HepG2 (cell line): Measurements from ENCODE around the gene REEP2. TPM values are rescaled to one million over a fixed set of nuclear protein-coding genes. Genes with fewer than 3 reads are reported as not detected.
A peak's percentile ranks its signal among the peaks of the same experiment; 100 is the strongest.

Source experiments
- ATAC-seq: fragments of 200-7000 bp; cut with Tn5 transposase; 3 replicates; pipeline ENCODE4 v1.9.1; 2020; ENCODE audit warnings: mild to moderate bottlenecking, moderate library complexity
- BruUV-seq: library from RNA; stranded (reverse); fragments of 400-500 nt; replicated peaks from 2 replicates; lab custom pipeline; 2021; lab: Mats Ljungman, UMichigan
- CTCF ChIA-PET: fragments of 300-600 bp; formaldehyde crosslinking; extraction: SDS; loops from one replicate; lab custom pipeline; 2021; ENCODE audit warnings: low total read pairs, inconsistent platforms, low intra/inter-chr PET ratio; lab: Yijun Ruan, JAX
- POLR2A ChIA-PET: fragments of 350-600 bp; sonication (Branson Sonifier 250); formaldehyde crosslinking; loops from one replicate; lab custom pipeline; 2020; ENCODE audit warnings: antibody characterized with exemption, inconsistent platforms; lab: Yijun Ruan, JAX
- DNase-seq: peaks from one replicate; pipeline ENCODE4 v3.0.0-alpha.2; 2015; ENCODE audit warnings: low spot score
- FAIRE-seq: peaks from 3 replicates; lab custom pipeline; 2011; peaks lifted over from hg19 to GRCh38; lab: Jason Lieb, UNC
- H2AFZ ChIP-seq: one replicate; pipeline ENCODE4 v1.6.1; 2011; ENCODE audit warnings: low read length, inconsistent platforms
- H3K27ac ChIP-seq: fragments of 300-600 bp; 3 replicates; pipeline ENCODE4 v1.8.0; 2011; ENCODE audit warnings: mixed run types, mild to moderate bottlenecking, mixed read lengths, low read length, inconsistent platforms; ENCODE audit not compliant: insufficient read depth; ENCODE audit errors: extremely low read length
- H3K27me3 ChIP-seq, 2 experiments: fragments of 200-600 bp in 1 of 2; 2 replicates in 1 of 2; 3 replicates in 1 of 2; pipeline versions ENCODE4 v1.6.0 to v1.8.0; 2011; ENCODE audit warnings: low read length in 2 of 2, mild to moderate bottlenecking in 2 of 2, moderate library complexity in 2 of 2, inconsistent platforms in 1 of 2; ENCODE audit not compliant: insufficient read depth in 2 of 2, control insufficient read depth in 1 of 2
- H3K36me3 ChIP-seq, 2 experiments: fragments of 200-600 bp in 1 of 2; replicated peaks in 1 of 2; 2 replicates in 1 of 2; 3 replicates in 1 of 2; pipeline versions ENCODE4 v1.5.1 to v1.8.0; 2011; ENCODE audit warnings: low read length in 2 of 2, inconsistent platforms in 1 of 2; ENCODE audit not compliant: insufficient read depth in 2 of 2, control insufficient read depth in 1 of 2
- H3K4me1 ChIP-seq: 2 replicates; pipeline ENCODE4 v1.5.1; 2012; ENCODE audit warnings: low read length, inconsistent platforms; ENCODE audit not compliant: insufficient read depth
- H3K4me2 ChIP-seq: 2 replicates; pipeline ENCODE4 v1.6.0; 2011; ENCODE audit warnings: low read depth, low read length, inconsistent platforms
- H3K4me3 ChIP-seq, 3 experiments: fragments of 200-600 bp in 1 of 3; sonication (generic), shearing (Covaris generic) in 1 of 3; replicated peaks in 1 of 3; 2 replicates each; pipeline ENCODE4 v1.5.1; 2011 to 2016; ENCODE audit warnings: low read length in 3 of 3, inconsistent platforms in 2 of 3, low read depth in 2 of 3, mild to moderate bottlenecking in 2 of 3, control low read depth in 1 of 3, mixed read lengths in 1 of 3; ENCODE audit not compliant: insufficient read depth in 1 of 3
- H3K79me2 ChIP-seq: one replicate; pipeline ENCODE4 v1.6.1; 2011; ENCODE audit warnings: low read length, inconsistent platforms; ENCODE audit not compliant: insufficient read depth
- H3K9ac ChIP-seq: 2 replicates; pipeline ENCODE4 v1.6.0; 2011; ENCODE audit warnings: mild to moderate bottlenecking, low read depth, low read length, inconsistent platforms; ENCODE audit not compliant: insufficient read depth
- H3K9me3 ChIP-seq: 2 replicates; pipeline ENCODE4 v1.5.1; 2012; ENCODE audit warnings: mild to moderate bottlenecking, low read length
- H4K20me1 ChIP-seq: 2 replicates; pipeline ENCODE4 v1.6.0; 2011; ENCODE audit warnings: inconsistent platforms, mild to moderate bottlenecking, low read length, moderate library complexity; ENCODE audit not compliant: insufficient read depth
- AHR ChIP-seq: IDR thresholded peaks from 2 replicates; pipeline ENCODE4 v1.6.1; 2018; ENCODE audit warnings: missing genetic modification reagents, missing compliant biosample characterization
- ATF7 ChIP-seq, 2 experiments: fragments of 450-650 bp in 1 of 2; sonication (generic) in 1 of 2; formaldehyde crosslinking in 1 of 2; IDR thresholded peaks; 2 replicates each; pipeline versions ENCODE4 v1.4.0 to v1.6.1; 2016 to 2020; ENCODE audit warnings: antibody characterized with exemption in 1 of 2, mild to moderate bottlenecking in 1 of 2, missing genetic modification reagents in 1 of 2
- CC2D1A ChIP-seq: sonication (generic); formaldehyde crosslinking; IDR thresholded peaks from 2 replicates; pipeline ENCODE4 v1.8.1; 2023; ENCODE audit warnings: mild to moderate bottlenecking, missing genetic modification reagents
- DPF2 ChIP-seq: sonication (generic); formaldehyde crosslinking; IDR thresholded peaks from 2 replicates; pipeline ENCODE4 v1.4.0; 2020; ENCODE audit warnings: mild to moderate bottlenecking, low read depth, missing genetic modification reagents, borderline replicate concordance
- MTA1 ChIP-seq: sonication (generic); formaldehyde crosslinking; IDR thresholded peaks from 2 replicates; pipeline ENCODE4 v1.4.0; 2020; ENCODE audit warnings: missing genetic modification reagents, mild to moderate bottlenecking, borderline replicate concordance
- MYC ChIP-seq: sonication (generic); formaldehyde crosslinking; IDR thresholded peaks from 2 replicates; pipeline ENCODE4 v1.9.0; 2021; ENCODE audit warnings: missing genetic modification reagents, borderline replicate concordance
- MZF1 ChIP-seq: sonication (generic); formaldehyde crosslinking; IDR thresholded peaks from 2 replicates; pipeline ENCODE4 v1.8.1; 2023; ENCODE audit warnings: mild to moderate bottlenecking, missing genetic modification reagents, borderline replicate concordance
- RBM22 ChIP-seq: fragments of 200-400 bp; formaldehyde crosslinking; optimal IDR thresholded peaks from 2 replicates; pipeline ENCODE3; 2017; ENCODE audit warnings: mild to moderate bottlenecking, low read length, moderate library complexity
- TBP ChIP-seq: sonication (generic); formaldehyde crosslinking; IDR thresholded peaks from 2 replicates; pipeline ENCODE4 v1.5.0; 2020; ENCODE audit warnings: missing genetic modification reagents
- ZFP90 ChIP-seq: sonication (generic); formaldehyde crosslinking; IDR thresholded peaks from 2 replicates; pipeline ENCODE4 v1.8.0; 2022; ENCODE audit warnings: missing genetic modification reagents, mild to moderate bottlenecking, inconsistent platforms, borderline replicate concordance
- ZNF235 ChIP-seq: sonication (generic); formaldehyde crosslinking; IDR thresholded peaks from 2 replicates; pipeline ENCODE4 v1.8.1; 2023; ENCODE audit warnings: mild to moderate bottlenecking, missing genetic modification reagents, borderline replicate concordance
- ZNF3 ChIP-seq: IDR thresholded peaks from 2 replicates; pipeline ENCODE4 v1.7.0; 2017; ENCODE audit warnings: inconsistent platforms
- ZNF512B ChIP-seq: sonication (generic); formaldehyde crosslinking; IDR thresholded peaks from 2 replicates; pipeline ENCODE4 v1.5.1; 2020; ENCODE audit warnings: missing genetic modification reagents, mild to moderate bottlenecking, borderline replicate concordance
- ZNF547 ChIP-seq: sonication (generic); formaldehyde crosslinking; IDR thresholded peaks from 2 replicates; pipeline ENCODE4 v1.5.1; 2020; ENCODE audit warnings: mild to moderate bottlenecking, missing genetic modification reagents
- ZNF670 ChIP-seq: sonication (generic); formaldehyde crosslinking; IDR thresholded peaks from 2 replicates; pipeline ENCODE4 v1.8.0; 2022; ENCODE audit warnings: mild to moderate bottlenecking, missing genetic modification reagents, borderline replicate concordance
- ZNF891 ChIP-seq: sonication (generic); formaldehyde crosslinking; IDR thresholded peaks from 2 replicates; pipeline ENCODE4 v1.5.0; 2020; ENCODE audit warnings: mild to moderate bottlenecking, missing genetic modification reagents
- WGBS: methylation state at CpG from one replicate; pipeline ENCODE4 v1.1.6; 2017; ENCODE audit warnings: low lambda C conversion rate; 5-methylcytosine and 5-hydroxymethylcytosine counted together
- in situ Hi-C: cut with HindIII; loops from 2 replicates; pipeline ENCODE4 v1.10.0; 2017; ENCODE audit warnings: low pct_unique_long_range_greater_than_20kb; ENCODE audit not compliant: extremely low pct_ligation_motif_present
- intact Hi-C: fragments of 100-400 bp; cut with micrococcal nuclease; formaldehyde crosslinking; loops from one replicate; pipeline ENCODE4 v1.10.0; 2022; ENCODE audit not compliant: unreplicated experiment
- polyA plus RNA-seq, 8 experiments: library from polyadenylated mRNA; depleted of rRNA in 3 of 8; stranded (reverse) in 7 of 8; unstranded in 1 of 8; fragments of >200 nt; fragmentation: Illumina TruSeq in 4 of 8; extraction: Trizol in 4 of 8; gene quantifications; 2 replicates each; pipeline versions ENCODE4 v1.2.1 to v1.2.3, GENCODE V29; 2011 to 2016; ENCODE audit warnings: low read depth in 4 of 8, missing spikeins in 1 of 8, mixed read lengths in 1 of 8; ENCODE audit not compliant: insufficient read depth in 1 of 8
- total RNA-seq, 5 experiments: library from RNA; depleted of rRNA; stranded (reverse); fragments of >200 nt; fragmentation: Illumina TruSeq; extraction: Trizol; gene quantifications; 2 replicates each; pipeline ENCODE4 v1.2.3, GENCODE V29; 2016; ENCODE audit warnings: low read depth in 1 of 5

The REEP2 gene
- total and polyA plus RNA-seq, 2 of the 13 experiments (the other 11 are each of a cell fraction or from before 2014, with no cell fraction given) = 5.3 to 7.8 TPM

GRCh38 chr5:138490648-138491283 is 51.9 kb downstream of the REEP2 start:
- ChIA-PET POLR2A (interaction anchor here (1.3 kb wide), 1 partner anchor 24 kb away, joined by 5 read pairs; no protein-coding TSS in a partner anchor), CTCF (no interaction called here)
- FAIRE-seq = no peak
- DNase-seq = no peak
- Histone ChIP-seq H4K20me1 (no peaks in the 10 kb centered on the region), H3K27ac (no peak overlapping the region), H3K79me2 (no peaks in the 10 kb centered on the region), H3K4me1 (peaks cover 53% of the 10 kb centered on the region), H3K9ac (no peak overlapping the region), H3K4me2 (peak overlapping the region; percentile 92; the same call in 1 of the 2 replicates), H3K36me3 (no peaks in the 10 kb centered on the region), H3K4me3 (peak overlapping the region in 1 of 3 experiments; percentile 82; a peak in 1 of 6 replicates), H3K27me3 (peaks cover 4 to 35% of the 10 kb centered on the region in 2 experiments; a peak in 4 of 5 replicates), H2AFZ (no peak overlapping the region), H3K9me3 (no peaks in the 10 kb centered on the region)
- WGBS = 24% methylated on average over 11 of the region's 12 CpGs
- intact Hi-C loops = no loop called here
- no peak for ATAC-seq
- in situ Hi-C loops = no loop called here
- BruUV-seq = no TSS peak
- TF ChIP-seq CC2D1A (CRISPR knock-in tag) (no peak), ZNF547 (CRISPR knock-in tag) (no peak), ZFP90 (CRISPR knock-in tag) (0 out of 2 replicates have a peak, but pooled peaks have one; percentile 8), ATF7 (IDR thresholded peaks at IDR 0.05) (no peak), ATF7 (CRISPR knock-in tag; IDR thresholded peaks at IDR 0.05) (no peak), TBP (CRISPR knock-in tag) (no peak), ZNF235 (CRISPR knock-in tag) (no peak), RBM22 (no peak), MTA1 (CRISPR knock-in tag) (no peak), DPF2 (no peak), MZF1 (CRISPR knock-in tag) (no peak), ZNF670 (no peak), ZNF3 (CRISPR knock-in tag) (no peak), ZNF512B (0 out of 2 replicates have a peak, but pooled peaks have one; percentile 25), ZNF891 (CRISPR knock-in tag) (0 out of 2 replicates have a peak, but pooled peaks have one; percentile 7), AHR (CRISPR knock-in tag) (no peak), MYC (0 out of 2 replicates have a peak, but pooled peaks have one; percentile 33)
